Tibial nerve (tissue), 4 donors: ENCODE results near the gene CPZ. TPM values are rescaled to one million over a fixed set of nuclear protein-coding genes. Genes with fewer than 3 reads are reported as not detected.

Source experiments
- DNase-seq, 2 donors: peaks; one replicate each; pipeline ENCODE4 v3.0.0-alpha.2; 2019; ENCODE audit warnings: low spot score in 2 of 2
- H3K27ac ChIP-seq, 4 donors: fragments of 200-600 bp; sonication (generic) in 3 of 4; one replicate each; pipeline ENCODE4 v1.5.1; 2017 to 2019; ENCODE audit warnings: mild to moderate bottlenecking in 1 of 4
- H3K27me3 ChIP-seq, 2 donors: fragments of 200-600 bp; sonication (generic) in 1 of 2; one replicate each; pipeline versions ENCODE4 v1.5.1 to v1.6.0; 2017 to 2019
- H3K36me3 ChIP-seq, 3 donors: fragments of 200-600 bp; sonication (generic); one replicate each; pipeline ENCODE4 v1.5.1; 2018 to 2019
- H3K4me1 ChIP-seq, 4 donors: fragments of 200-600 bp; sonication (generic) in 3 of 4; one replicate each; pipeline ENCODE4 v1.5.1; 2017 to 2019
- H3K4me3 ChIP-seq, 4 donors: fragments of 200-600 bp; sonication (generic) in 3 of 4; one replicate each; pipeline ENCODE4 v1.5.1; 2017 to 2019; ENCODE audit warnings: mild to moderate bottlenecking in 1 of 4, moderate library complexity in 1 of 4
- H3K9me3 ChIP-seq, 4 donors: fragments of 200-600 bp; sonication (generic) in 3 of 4; one replicate each; pipeline ENCODE4 v1.5.1; 2017 to 2019
- CTCF ChIP-seq, 5 experiments: fragments of 200-600 bp in 3 of 5; fragments of 450-650 bp in 2 of 5; sonication (generic) in 3 of 5; IDR thresholded peaks; one replicate each; pipeline ENCODE4 v1.5.1; 2016 to 2019; ENCODE audit warnings: antibody characterized with exemption in 5 of 5, mild to moderate bottlenecking in 3 of 5, moderate library complexity in 2 of 5
- EP300 ChIP-seq, 2 donors: sonication (generic); formaldehyde crosslinking; IDR thresholded peaks; one replicate each; pipeline ENCODE4 v1.6.1; 2017; ENCODE audit warnings: antibody characterized with exemption in 2 of 2, mild to moderate bottlenecking in 1 of 2
- POLR2A ChIP-seq, 2 donors: fragments of 450-650 bp; IDR thresholded peaks; one replicate each; pipeline ENCODE4 v1.6.1; 2017; ENCODE audit warnings: antibody characterized with exemption in 2 of 2, mild to moderate bottlenecking in 2 of 2, moderate library complexity in 2 of 2
- WGBS, 2 donors: methylation state at CpG; one replicate each; pipeline ENCODE4 v1.1.5; 2018; 5-methylcytosine and 5-hydroxymethylcytosine counted together
- total RNA-seq, 4 donors: library from RNA; depleted of rRNA; stranded (reverse); fragments of >200 nt; gene quantifications; one replicate each; pipeline ENCODE4 v1.1.0, GENCODE V29; 2016

Gene CPZ
- total RNA-seq, 4 donors from 2014 or later: 1.6 to 11.7 (median 2.5) TPM

- Histone ChIP-seq H3K27me3 (no peaks in the 10 kb centered on the region), H3K4me1 (no peaks in the 10 kb centered on the region), H3K9me3 (peaks cover 0 to 5% (median 0%) of the 10 kb centered on the region in 4 donors), H3K36me3 (no peaks in the 10 kb centered on the region), H3K4me3 (no peak overlapping the region), H3K27ac (no peak overlapping the region)
- DNase-seq: no peak
- 79 to 86% methylated on average over 14 of the region's 14 CpGs for whole genome bisulfite sequencing, 2 donors
- no peak for TF ChIP-seq EP300 (IDR thresholded peaks at IDR 0.05)
Observed at GRCh38 chr4:8548731-8549351, 43.7 kb upstream of the CPZ start.

GRCh38 chr4:8549352-8549931, 43.1 kb upstream of the CPZ start:
- peaks cover 0 to 5% (median 0%) of the 10 kb centered on the region in 4 donors for H3K9me3 ChIP-seq
- no peaks in the 10 kb centered on the region for H3K27me3 ChIP-seq
- no peaks in the 10 kb centered on the region for H3K36me3 ChIP-seq
- H3K4me1 ChIP-seq: no peaks in the 10 kb centered on the region
- TF ChIP-seq EP300 (IDR thresholded peaks at IDR 0.05): no peak
- TF ChIP-seq POLR2A (IDR thresholded peaks at IDR 0.05): no peak
- no peak for TF ChIP-seq CTCF (IDR thresholded peaks at IDR 0.05)
- DNase-seq: no peak
- WGBS, 2 donors: 72 to 81% methylated on average over 8 to 11 of the region's 11 CpGs
- no peak overlapping the region for H3K4me3 ChIP-seq
- no peak overlapping the region for H3K27ac ChIP-seq

GRCh38 chr4:8550691-8551090, 41.9 kb upstream of the CPZ start:
- peaks cover 0 to 5% (median 0%) of the 10 kb centered on the region in 4 donors for H3K9me3 ChIP-seq
- H3K27ac ChIP-seq: no peak overlapping the region
- no peak overlapping the region for H3K4me3 ChIP-seq
- TF ChIP-seq POLR2A (IDR thresholded peaks at IDR 0.05) (no peak), CTCF (IDR thresholded peaks at IDR 0.05) (no peak), EP300 (IDR thresholded peaks at IDR 0.05) (no peak)
- H3K27me3 ChIP-seq: no peaks in the 10 kb centered on the region
- H3K4me1 ChIP-seq: no peaks in the 10 kb centered on the region
- no peak for DNase-seq
- 74 to 87% methylated on average over 9 of the region's 9 CpGs for WGBS, 2 donors
- no peaks in the 10 kb centered on the region for H3K36me3 ChIP-seq

GRCh38 chr4:8552024-8552423, 40.5 kb upstream of the CPZ start:
- no peaks in the 10 kb centered on the region for H3K27me3 ChIP-seq
- WGBS, 2 donors: 88 to 90% methylated on average over 4 of the region's 4 CpGs
- no peak for TF ChIP-seq EP300 (IDR thresholded peaks at IDR 0.05)
- no peak for TF ChIP-seq CTCF (IDR thresholded peaks at IDR 0.05)
- TF ChIP-seq POLR2A (IDR thresholded peaks at IDR 0.05): no peak
- H3K36me3 ChIP-seq: no peaks in the 10 kb centered on the region
- no peak for DNase-seq
- H3K27ac ChIP-seq: no peak overlapping the region
- H3K4me1 ChIP-seq: no peaks in the 10 kb centered on the region
- peaks cover 0 to 5% (median 0%) of the 10 kb centered on the region in 4 donors for H3K9me3 ChIP-seq
- no peak overlapping the region for H3K4me3 ChIP-seq

- no peaks in the 10 kb centered on the region for H3K36me3 ChIP-seq
- H3K27me3 ChIP-seq: no peaks in the 10 kb centered on the region
- 79 to 89% methylated on average over 6 to 8 of the region's 8 CpGs for WGBS, 2 donors
- no peak overlapping the region for H3K27ac ChIP-seq
- TF ChIP-seq EP300 (IDR thresholded peaks at IDR 0.05) (no peak), CTCF (IDR thresholded peaks at IDR 0.05) (no peak), POLR2A (IDR thresholded peaks at IDR 0.05) (no peak)
- H3K9me3 ChIP-seq: peaks cover 0 to 5% (median 0%) of the 10 kb centered on the region in 4 donors
- H3K4me1 ChIP-seq: no peaks in the 10 kb centered on the region
- DNase-seq: no peak
- H3K4me3 ChIP-seq: no peak overlapping the region
Observed at GRCh38 chr4:8552581-8553205, 39.9 kb upstream of the CPZ start.
